Nephron (organoid): ENCODE data around the gene EMC9.

Experiments
- H3K27ac Mint-ChIP-seq, 3 experiments: 2 replicates each; pipeline ENCODE4 v1.8.0; 2020; ENCODE audit warnings: mixed read lengths in 3 of 3, mild to moderate bottlenecking in 2 of 3, moderate library complexity in 1 of 3
- H3K27me3 Mint-ChIP-seq: 2 replicates; pipeline ENCODE4 v1.8.0; 2021; ENCODE audit warnings: low read depth, mild to moderate bottlenecking, moderate library complexity, mixed read lengths
- H3K36me3 Mint-ChIP-seq: 2 replicates; pipeline ENCODE4 v1.8.0; 2020; ENCODE audit warnings: low read depth, mixed read lengths
- H3K4me1 Mint-ChIP-seq: 2 replicates; pipeline ENCODE4 v1.8.0; 2020; ENCODE audit warnings: mixed read lengths
- H3K4me3 Mint-ChIP-seq, 3 experiments: 2 replicates each; pipeline ENCODE4 v1.8.0; 2020; ENCODE audit warnings: mild to moderate bottlenecking in 3 of 3, mixed read lengths in 3 of 3, moderate library complexity in 2 of 3
- H3K9me3 Mint-ChIP-seq: 2 replicates; pipeline ENCODE4 v1.8.0; 2020; ENCODE audit warnings: mixed read lengths
- CTCF ChIP-seq, 3 experiments: fragments of 200-600 bp; sonication (generic); IDR thresholded peaks; one replicate each; pipeline ENCODE4 v1.5.0; 2021; ENCODE audit warnings: antibody characterized with exemption in 3 of 3; ENCODE audit not compliant: unreplicated experiment in 3 of 3

The EMC9 gene

GRCh38 chr14:24183014-24183481 lies 41.7 kb upstream of the EMC9 start:
- no peaks in the 10 kb centered on the region for H3K9me3 Mint-ChIP-seq
- no peak for TF ChIP-seq CTCF (IDR thresholded peaks at IDR 0.05; ENCODE audit: unreplicated experiment in 3 of 3)
- H3K4me1 Mint-ChIP-seq: peaks cover 21% of the 10 kb centered on the region
- H3K36me3 Mint-ChIP-seq: peaks cover 35% of the 10 kb centered on the region
- H3K27ac Mint-ChIP-seq: no peak overlapping the region
- no peak overlapping the region for H3K4me3 Mint-ChIP-seq
- no peaks in the 10 kb centered on the region for H3K27me3 Mint-ChIP-seq

GRCh38 chr14:24182110-24182882 lies 40.9 kb upstream of the EMC9 start:
- no peaks in the 10 kb centered on the region for H3K9me3 Mint-ChIP-seq
- H3K27me3 Mint-ChIP-seq: no peaks in the 10 kb centered on the region
- H3K4me1 Mint-ChIP-seq: peaks cover 13% of the 10 kb centered on the region
- peaks cover 35% of the 10 kb centered on the region for H3K36me3 Mint-ChIP-seq
- H3K27ac Mint-ChIP-seq: peak overlapping the region in 1 of 3 experiments; percentile 63
- H3K4me3 Mint-ChIP-seq: no peak overlapping the region
- no peak for TF ChIP-seq CTCF (IDR thresholded peaks at IDR 0.05; ENCODE audit: unreplicated experiment in 3 of 3)

- no peak for TF ChIP-seq CTCF (IDR thresholded peaks at IDR 0.05; ENCODE audit: unreplicated experiment in 3 of 3)
- no peaks in the 10 kb centered on the region for H3K9me3 Mint-ChIP-seq
- no peak overlapping the region for H3K4me3 Mint-ChIP-seq
- peaks cover 10% of the 10 kb centered on the region for H3K4me1 Mint-ChIP-seq
- no peaks in the 10 kb centered on the region for H3K27me3 Mint-ChIP-seq
- peak overlapping the region in 1 of 3 experiments; percentile 98 for H3K27ac Mint-ChIP-seq
- H3K36me3 Mint-ChIP-seq: peaks cover 39% of the 10 kb centered on the region
Measured at GRCh38 chr14:24181371-24182077, 40.1 kb upstream of the EMC9 start.

- TF ChIP-seq CTCF (IDR thresholded peaks at IDR 0.05; ENCODE audit: unreplicated experiment in 3 of 3): no peak
- Mint-ChIP-seq H3K4me1 (peaks cover 10% of the 10 kb centered on the region), H3K9me3 (no peaks in the 10 kb centered on the region), H3K27me3 (no peaks in the 10 kb centered on the region), H3K4me3 (peak overlapping the region in 1 of 3 experiments; percentile 11), H3K36me3 (peaks cover 41% of the 10 kb centered on the region), H3K27ac (peak overlapping the region; percentile 97 to 98 (median 97))
Measured at GRCh38 chr14:24179961-24180796, 38.8 kb upstream of the EMC9 start.

GRCh38 chr14:24179294-24179960 lies 38.0 kb upstream of the EMC9 start:
- H3K4me1 Mint-ChIP-seq: peaks cover 10% of the 10 kb centered on the region
- H3K9me3 Mint-ChIP-seq: no peaks in the 10 kb centered on the region
- H3K36me3 Mint-ChIP-seq: peaks cover 48% of the 10 kb centered on the region
- no peak for TF ChIP-seq CTCF (IDR thresholded peaks at IDR 0.05; ENCODE audit: unreplicated experiment in 3 of 3)
- no peaks in the 10 kb centered on the region for H3K27me3 Mint-ChIP-seq
- peak overlapping the region; percentile 97 to 98 (median 97) for H3K27ac Mint-ChIP-seq
- H3K4me3 Mint-ChIP-seq: peak overlapping the region in 1 of 3 experiments; percentile 11
